ENCODE results near the gene DIAPH2. TPM values are rescaled to one million over a fixed set of nuclear protein-coding genes. Genes with fewer than 3 reads are reported as not detected.

DIAPH2 gene
- total and polyA plus RNA-seq, 9 of the 15 experiments (the other 6 are each of a cell fraction or from before 2014, with no cell fraction given) = 0.01 to 0.18 (median 0.07) TPM; not detected in 1

DNA sequence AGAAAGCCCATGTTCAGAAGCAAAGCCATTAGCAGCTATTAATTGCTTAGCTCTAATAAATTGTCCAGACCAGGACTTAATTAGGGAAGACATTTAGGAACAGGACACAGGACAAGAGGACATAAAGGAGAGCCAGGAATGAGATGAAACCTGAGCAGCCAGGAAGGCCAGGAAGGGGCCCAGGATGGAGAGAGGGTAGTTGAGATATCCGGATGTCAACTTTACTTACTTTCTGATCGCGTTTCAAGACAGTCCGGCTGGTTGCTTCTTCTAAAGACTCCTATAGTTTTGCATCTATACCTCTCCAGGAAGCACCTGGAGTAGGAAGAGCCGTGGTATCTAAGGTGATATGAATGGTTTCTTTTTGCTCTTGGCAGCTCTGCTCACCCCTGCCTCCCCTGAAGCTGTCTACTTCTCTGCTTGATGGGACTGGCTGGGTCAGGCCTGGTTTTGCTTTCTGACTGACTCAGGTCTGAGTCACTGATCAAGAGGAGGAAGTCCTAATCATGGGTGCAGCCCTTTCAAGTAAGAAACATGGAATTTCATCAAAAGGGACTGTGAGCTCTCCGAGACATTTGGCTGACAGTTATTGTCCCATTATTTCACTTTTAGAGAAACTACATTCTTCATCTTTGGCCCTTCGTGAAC, 932.4 kb downstream of the DIAPH2 start:
- BruUV-seq (replicated peaks) = no TSS peak
- in situ Hi-C loops (cut with MboI) = no loop called here
- no peak overlapping the region for H3K4me2 ChIP-seq (ENCODE audit: insufficient read depth, low read length)
- no peaks in the 10 kb centered on the region for H3K27me3 ChIP-seq (ENCODE audit: control insufficient read depth in 2 of 2, insufficient read depth in 2 of 2, low read length in 2 of 2)
- H3K79me2 ChIP-seq (ENCODE audit: control insufficient read depth, insufficient read depth, low read length) = no peaks in the 10 kb centered on the region
- 0% methylated on average over 7 of the region's 7 CpGs for WGBS (ENCODE audit: insufficient coverage, low coverage, missing lambda C conversion rate)
- no peak for FAIRE-seq
- TF ChIP-seq HNRNPL (IDR thresholded peaks at IDR 0.05; ENCODE audit: low read depth, low read length) (no peak), CREB1 (IDR thresholded peaks at IDR 0.05) (no peak), CREB1 (CRISPR knock-in tag; IDR thresholded peaks at IDR 0.05) (no peak), ZFP36 (IDR thresholded peaks at IDR 0.05; ENCODE audit: low read depth, low read length, partially characterized antibody) (no peak)
- TF ChIP-seq, protein P1, sequence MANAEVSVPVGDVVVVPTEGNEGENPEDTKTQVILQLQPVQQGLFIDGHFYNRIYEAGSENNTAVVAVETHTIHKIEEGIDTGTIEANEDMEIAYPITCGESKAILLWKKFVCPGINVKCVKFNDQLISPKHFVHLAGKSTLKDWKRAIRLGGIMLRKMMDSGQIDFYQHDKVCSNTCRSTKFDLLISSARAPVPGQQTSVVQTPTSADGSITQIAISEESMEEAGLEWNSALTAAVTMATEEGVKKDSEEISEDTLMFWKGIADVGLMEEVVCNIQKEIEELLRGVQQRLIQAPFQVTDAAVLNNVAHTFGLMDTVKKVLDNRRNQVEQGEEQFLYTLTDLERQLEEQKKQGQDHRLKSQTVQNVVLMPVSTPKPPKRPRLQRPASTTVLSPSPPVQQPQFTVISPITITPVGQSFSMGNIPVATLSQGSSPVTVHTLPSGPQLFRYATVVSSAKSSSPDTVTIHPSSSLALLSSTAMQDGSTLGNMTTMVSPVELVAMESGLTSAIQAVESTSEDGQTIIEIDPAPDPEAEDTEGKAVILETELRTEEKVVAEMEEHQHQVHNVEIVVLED (CRISPR knock-in tag; IDR thresholded peaks at IDR 0.05) = no peak
- TF ChIP-seq, protein P2, sequence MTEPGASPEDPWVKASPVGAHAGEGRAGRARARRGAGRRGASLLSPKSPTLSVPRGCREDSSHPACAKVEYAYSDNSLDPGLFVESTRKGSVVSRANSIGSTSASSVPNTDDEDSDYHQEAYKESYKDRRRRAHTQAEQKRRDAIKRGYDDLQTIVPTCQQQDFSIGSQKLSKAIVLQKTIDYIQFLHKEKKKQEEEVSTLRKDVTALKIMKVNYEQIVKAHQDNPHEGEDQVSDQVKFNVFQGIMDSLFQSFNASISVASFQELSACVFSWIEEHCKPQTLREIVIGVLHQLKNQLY (CRISPR knock-in tag; conservative IDR thresholded peaks at IDR 0.05) = no peak
- TF ChIP-seq, protein P3, sequence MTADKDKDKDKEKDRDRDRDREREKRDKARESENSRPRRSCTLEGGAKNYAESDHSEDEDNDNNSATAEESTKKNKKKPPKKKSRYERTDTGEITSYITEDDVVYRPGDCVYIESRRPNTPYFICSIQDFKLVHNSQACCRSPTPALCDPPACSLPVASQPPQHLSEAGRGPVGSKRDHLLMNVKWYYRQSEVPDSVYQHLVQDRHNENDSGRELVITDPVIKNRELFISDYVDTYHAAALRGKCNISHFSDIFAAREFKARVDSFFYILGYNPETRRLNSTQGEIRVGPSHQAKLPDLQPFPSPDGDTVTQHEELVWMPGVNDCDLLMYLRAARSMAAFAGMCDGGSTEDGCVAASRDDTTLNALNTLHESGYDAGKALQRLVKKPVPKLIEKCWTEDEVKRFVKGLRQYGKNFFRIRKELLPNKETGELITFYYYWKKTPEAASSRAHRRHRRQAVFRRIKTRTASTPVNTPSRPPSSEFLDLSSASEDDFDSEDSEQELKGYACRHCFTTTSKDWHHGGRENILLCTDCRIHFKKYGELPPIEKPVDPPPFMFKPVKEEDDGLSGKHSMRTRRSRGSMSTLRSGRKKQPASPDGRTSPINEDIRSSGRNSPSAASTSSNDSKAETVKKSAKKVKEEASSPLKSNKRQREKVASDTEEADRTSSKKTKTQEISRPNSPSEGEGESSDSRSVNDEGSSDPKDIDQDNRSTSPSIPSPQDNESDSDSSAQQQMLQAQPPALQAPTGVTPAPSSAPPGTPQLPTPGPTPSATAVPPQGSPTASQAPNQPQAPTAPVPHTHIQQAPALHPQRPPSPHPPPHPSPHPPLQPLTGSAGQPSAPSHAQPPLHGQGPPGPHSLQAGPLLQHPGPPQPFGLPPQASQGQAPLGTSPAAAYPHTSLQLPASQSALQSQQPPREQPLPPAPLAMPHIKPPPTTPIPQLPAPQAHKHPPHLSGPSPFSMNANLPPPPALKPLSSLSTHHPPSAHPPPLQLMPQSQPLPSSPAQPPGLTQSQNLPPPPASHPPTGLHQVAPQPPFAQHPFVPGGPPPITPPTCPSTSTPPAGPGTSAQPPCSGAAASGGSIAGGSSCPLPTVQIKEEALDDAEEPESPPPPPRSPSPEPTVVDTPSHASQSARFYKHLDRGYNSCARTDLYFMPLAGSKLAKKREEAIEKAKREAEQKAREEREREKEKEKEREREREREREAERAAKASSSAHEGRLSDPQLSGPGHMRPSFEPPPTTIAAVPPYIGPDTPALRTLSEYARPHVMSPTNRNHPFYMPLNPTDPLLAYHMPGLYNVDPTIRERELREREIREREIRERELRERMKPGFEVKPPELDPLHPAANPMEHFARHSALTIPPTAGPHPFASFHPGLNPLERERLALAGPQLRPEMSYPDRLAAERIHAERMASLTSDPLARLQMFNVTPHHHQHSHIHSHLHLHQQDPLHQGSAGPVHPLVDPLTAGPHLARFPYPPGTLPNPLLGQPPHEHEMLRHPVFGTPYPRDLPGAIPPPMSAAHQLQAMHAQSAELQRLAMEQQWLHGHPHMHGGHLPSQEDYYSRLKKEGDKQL (CRISPR knock-in tag; IDR thresholded peaks at IDR 0.05; ENCODE audit: borderline replicate concordance) = no peak
- DNase-seq (ENCODE audit: extremely low read depth in 1 of 4, low spot score in 3 of 4) = no peak
- no peak overlapping the region for H3K27ac ChIP-seq (ENCODE audit: extremely low read depth, low read depth, low read length)
- H4K20me1 ChIP-seq (replicated peaks; ENCODE audit: control insufficient read depth, insufficient read depth, low read length) = no peaks in the 10 kb centered on the region
- no peak for ATAC-seq
- no peaks in the 10 kb centered on the region for H3K9me3 ChIP-seq (replicated peaks; ENCODE audit: control insufficient read depth, insufficient read depth, low read depth, low read length)
- CTCF ChIA-PET (ENCODE audit: low intra/inter-chr PET ratio) = no interaction called here
- no peaks in the 10 kb centered on the region for H3K36me3 ChIP-seq (ENCODE audit: control insufficient read depth, insufficient read depth, low read length)
- no peak overlapping the region for H3K9ac ChIP-seq (ENCODE audit: insufficient read depth in 1 of 2, low read depth in 2 of 2, low read length in 2 of 2)
- no peak overlapping the region for H2AFZ ChIP-seq (ENCODE audit: low read depth, low read length)
- POLR2A ChIA-PET = no interaction called here
- H3K4me1 ChIP-seq (replicated peaks in 1 of 2; ENCODE audit: control insufficient read depth in 2 of 2, insufficient read depth in 2 of 2, low read length in 2 of 2) = no peaks in the 10 kb centered on the region
- H3K9me1 ChIP-seq (ENCODE audit: control insufficient read depth, insufficient read depth, low read length) = no peaks in the 10 kb centered on the region
- H3K4me3 ChIP-seq = no peak overlapping the region
- intact Hi-C loops (cut with micrococcal nuclease) = no loop called here
